H9 (cell line): ENCODE data around the gene MAPK7. TPM values are rescaled to one million over a fixed set of nuclear protein-coding genes. Genes with fewer than 3 reads are reported as not detected.

Experiments
- DNase-seq: peaks from one replicate; pipeline ENCODE4 v3.0.0-alpha.2; 2017
- H2AFZ ChIP-seq: one replicate; pipeline ENCODE4 v1.6.1; 2013; ENCODE audit warnings: mild to moderate bottlenecking, low read length, control low read depth, moderate library complexity
- H2AK5ac ChIP-seq: 2 replicates; pipeline ENCODE4 v1.6.1; 2013; ENCODE audit warnings: low read length, control low read depth, mixed read lengths; ENCODE audit not compliant: insufficient read length
- H2BK120ac ChIP-seq: one replicate; pipeline ENCODE4 v1.6.1; 2013; ENCODE audit warnings: low read depth, mild to moderate bottlenecking, low read length, control low read depth, inconsistent platforms; ENCODE audit not compliant: poor library complexity, severe bottlenecking
- H2BK12ac ChIP-seq: 2 replicates; pipeline ENCODE4 v1.6.1; 2013; ENCODE audit warnings: low read length, control low read depth, mixed read lengths, low read depth; ENCODE audit not compliant: insufficient read length
- H2BK15ac ChIP-seq: 2 replicates; pipeline ENCODE4 v1.6.1; 2013; ENCODE audit warnings: low read depth, low read length, control low read depth
- H2BK20ac ChIP-seq: one replicate; pipeline ENCODE4 v1.6.1; 2013; ENCODE audit warnings: low read depth, mild to moderate bottlenecking, low read length, control low read depth, inconsistent platforms; ENCODE audit not compliant: poor library complexity, severe bottlenecking
- H2BK5ac ChIP-seq: 2 replicates; pipeline ENCODE4 v1.6.1; 2013; ENCODE audit warnings: low read length, control low read depth, mixed read lengths; ENCODE audit not compliant: insufficient read length
- H3K14ac ChIP-seq: 2 replicates; pipeline ENCODE4 v1.6.1; 2013; ENCODE audit warnings: low read length, control low read depth; ENCODE audit not compliant: insufficient read depth
- H3K18ac ChIP-seq: 2 replicates; pipeline ENCODE4 v1.6.1; 2013; ENCODE audit warnings: low read depth, mild to moderate bottlenecking, mixed read lengths, low read length, control low read depth; ENCODE audit not compliant: insufficient read length
- H3K23ac ChIP-seq: 2 replicates; pipeline ENCODE4 v1.6.1; 2013; ENCODE audit warnings: low read length, control low read depth, mixed read lengths, low read depth; ENCODE audit not compliant: insufficient read length
- H3K23me2 ChIP-seq: 2 replicates; pipeline ENCODE4 v1.6.1; 2013; ENCODE audit warnings: low read depth, mild to moderate bottlenecking, mixed read lengths, low read length, control low read depth; ENCODE audit not compliant: insufficient read length, poor library complexity, severe bottlenecking
- H3K27ac ChIP-seq: 2 replicates; pipeline ENCODE4 v1.5.1; 2013; ENCODE audit warnings: low read length, control low read depth, mixed read lengths, low read depth; ENCODE audit not compliant: insufficient read length
- H3K27me3 ChIP-seq: 2 replicates; pipeline ENCODE4 v1.6.1; 2013; ENCODE audit warnings: low read length, control low read depth, inconsistent platforms; ENCODE audit not compliant: insufficient read depth
- H3K4ac ChIP-seq: 2 replicates; pipeline ENCODE4 v1.6.1; 2013; ENCODE audit warnings: low read depth, mild to moderate bottlenecking, control low read depth, inconsistent platforms, low read length, moderate library complexity
- H3K4me1 ChIP-seq: 2 replicates; pipeline ENCODE4 v1.6.1; 2013; ENCODE audit warnings: low read length, control low read depth, inconsistent platforms; ENCODE audit not compliant: insufficient read depth
- H3K4me2 ChIP-seq: 2 replicates; pipeline ENCODE4 v1.6.1; 2013; ENCODE audit warnings: low read length, control low read depth, mixed read lengths; ENCODE audit not compliant: insufficient read length, insufficient read depth
- H3K56ac ChIP-seq: 2 replicates; pipeline ENCODE4 v1.6.1; 2013; ENCODE audit warnings: low read depth, mild to moderate bottlenecking, mixed read lengths, low read length, control low read depth; ENCODE audit not compliant: insufficient read length
- H3K79me1 ChIP-seq: 2 replicates; pipeline ENCODE4 v1.6.1; 2013; ENCODE audit warnings: low read depth, mild to moderate bottlenecking, moderate library complexity, low read length, control low read depth, inconsistent platforms; ENCODE audit not compliant: insufficient read depth, poor library complexity, severe bottlenecking
- H3K79me2 ChIP-seq: 2 replicates; pipeline ENCODE4 v1.6.1; 2013; ENCODE audit warnings: low read length, control low read depth, inconsistent platforms; ENCODE audit not compliant: insufficient read depth
- H3K9ac ChIP-seq: 2 replicates; pipeline ENCODE4 v1.6.1; 2013; ENCODE audit warnings: low read length, control low read depth, mixed read lengths; ENCODE audit not compliant: insufficient read length; ENCODE audit errors: extremely low read depth
- H3K9me3 ChIP-seq: one replicate; pipeline ENCODE4 v1.6.1; 2013; ENCODE audit warnings: low read depth, low read length, inconsistent platforms; ENCODE audit not compliant: control insufficient read depth
- H3T11ph ChIP-seq: one replicate; pipeline ENCODE4 v1.6.1; 2013; ENCODE audit warnings: mild to moderate bottlenecking, low read length, control low read depth, inconsistent platforms
- H4K20me1 ChIP-seq: one replicate; pipeline ENCODE4 v1.6.1; 2013; ENCODE audit not compliant: control insufficient read depth, insufficient read length, insufficient read depth
- H4K5ac ChIP-seq: 2 replicates; pipeline ENCODE4 v1.6.1; 2013; ENCODE audit warnings: low read depth, mild to moderate bottlenecking, mixed read lengths, low read length, control low read depth; ENCODE audit not compliant: insufficient read length
- H4K8ac ChIP-seq: replicated peaks from 2 replicates; pipeline ENCODE4 v1.6.1; 2013; ENCODE audit warnings: low read length, control low read depth, mixed read lengths, low read depth; ENCODE audit not compliant: insufficient read length
- H4K91ac ChIP-seq: 2 replicates; pipeline ENCODE4 v1.6.1; 2013; ENCODE audit warnings: low read depth, mild to moderate bottlenecking, moderate library complexity, mixed read lengths, low read length, control low read depth; ENCODE audit not compliant: insufficient read length
- H3K27ac Mint-ChIP-seq, 3 experiments: 2 replicates in 2 of 3; 3 replicates in 1 of 3; pipeline ENCODE4 v1.8.0; 2020 to 2021; ENCODE audit warnings: mixed read lengths in 3 of 3, mild to moderate bottlenecking in 1 of 3, moderate library complexity in 1 of 3
- H3K27me3 Mint-ChIP-seq: 2 replicates; pipeline ENCODE4 v1.8.0; 2021; ENCODE audit warnings: low read depth, mild to moderate bottlenecking, moderate library complexity, mixed read lengths
- H3K36me3 Mint-ChIP-seq, 3 experiments: 2 replicates in 2 of 3; 3 replicates in 1 of 3; pipeline ENCODE4 v1.8.0; 2020 to 2021; ENCODE audit warnings: low read depth in 3 of 3, mixed read lengths in 3 of 3; ENCODE audit not compliant: insufficient read depth in 1 of 3
- H3K4me1 Mint-ChIP-seq, 2 experiments: 2 replicates each; pipeline ENCODE4 v1.8.0; 2020; ENCODE audit warnings: mixed read lengths in 2 of 2
- H3K4me3 Mint-ChIP-seq, 2 experiments: 2 replicates in 1 of 2; 3 replicates in 1 of 2; pipeline ENCODE4 v1.8.0; 2020 to 2021; ENCODE audit warnings: mild to moderate bottlenecking in 2 of 2, mixed read lengths in 2 of 2, moderate library complexity in 1 of 2
- H3K9me3 Mint-ChIP-seq, 2 experiments: 2 replicates in 1 of 2; 3 replicates in 1 of 2; pipeline ENCODE4 v1.8.0; 2020; ENCODE audit warnings: mild to moderate bottlenecking in 2 of 2, mixed read lengths in 2 of 2, moderate library complexity in 1 of 2
- WGBS: extraction: QIAGEN DNeasy Blood & Tissue Kit; methylation state at CpG from one replicate; pipeline ENCODE4 v1.1.7; 2013; ENCODE audit warnings: missing lambda C conversion rate, low lambda C conversion rate, mixed read lengths; ENCODE audit not compliant: insufficient read length; ENCODE audit errors: extremely low coverage; 5-methylcytosine and 5-hydroxymethylcytosine counted together
- total RNA-seq: library from RNA; stranded (reverse); gene quantifications from 2 replicates; pipeline ENCODE4 v1.2.1, GENCODE V29; 2021
- TF ChIP-seq, protein P1 (sequence below): fragments of 200-600 bp; sonication (generic); conservative IDR thresholded peaks from 3 replicates; pipeline ENCODE4 v1.8.0; 2021; ENCODE audit warnings: antibody characterized with exemption, mild to moderate bottlenecking

Gene MAPK7
- total RNA-seq, 1 experiment from 2014 or later: 43.8 TPM

DNA sequence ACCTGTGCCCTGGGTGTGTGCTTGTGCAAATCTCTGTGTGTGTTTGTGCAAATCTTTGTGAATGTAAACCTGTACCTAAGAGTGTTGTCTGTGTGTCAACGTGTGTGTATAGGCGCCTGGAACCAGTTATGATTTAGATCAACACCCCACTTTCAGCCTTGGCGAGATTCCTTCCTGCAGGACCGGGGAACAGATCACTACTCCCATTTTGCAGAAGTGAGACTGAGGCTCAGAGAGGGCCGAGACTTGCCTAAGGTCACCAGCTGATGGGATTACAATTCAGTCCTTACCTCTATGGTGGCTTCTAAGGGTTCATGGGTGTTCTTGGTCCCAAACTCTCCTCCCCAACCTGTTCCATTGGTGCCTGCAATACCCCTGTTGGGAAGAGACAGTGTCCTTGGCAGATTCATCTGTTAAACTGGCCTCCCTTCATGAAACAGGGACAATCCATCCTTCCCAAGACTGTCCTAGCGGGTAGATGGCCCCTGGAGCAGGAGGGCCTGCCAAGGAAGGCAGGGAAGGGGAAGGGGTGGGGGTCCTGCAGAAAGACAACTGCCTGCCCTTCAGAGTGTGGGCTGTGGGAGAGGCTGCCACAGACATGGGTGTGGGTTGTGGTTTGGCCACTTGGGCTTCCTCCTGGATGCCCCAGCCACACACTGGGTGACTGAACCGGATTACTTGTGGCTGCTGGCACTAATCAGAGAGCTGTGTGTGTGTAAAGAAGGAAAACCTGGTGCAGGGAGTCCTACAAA lies 6.9 kb upstream of the MAPK7 start:
- no peak overlapping the region for H2BK12ac ChIP-seq
- Mint-ChIP-seq H3K9me3 (no peaks in the 10 kb centered on the region; a peak in 1 of 5 replicates), H3K4me3 (no peak overlapping the region), H3K36me3 (peaks cover 0 to 9% (median 6%) of the 10 kb centered on the region in 3 experiments; a peak in 2 of 7 replicates), H3K4me1 (peaks cover 0 to 15% of the 10 kb centered on the region in 2 experiments; a peak in 3 of 4 replicates), H3K27ac (peak overlapping the region in 2 of 3 experiments; percentile 57 to 82; a peak in 4 of 7 replicates), H3K27me3 (no peaks in the 10 kb centered on the region)
- no peaks in the 10 kb centered on the region for H3K79me1 ChIP-seq
- no CpG with 5 or more reads among the region's 7 CpGs for WGBS
- H3K4ac ChIP-seq: no peak overlapping the region
- no peaks in the 10 kb centered on the region for H3K23me2 ChIP-seq
- no peak overlapping the region for H3K56ac ChIP-seq
- TF ChIP-seq, protein P1, sequence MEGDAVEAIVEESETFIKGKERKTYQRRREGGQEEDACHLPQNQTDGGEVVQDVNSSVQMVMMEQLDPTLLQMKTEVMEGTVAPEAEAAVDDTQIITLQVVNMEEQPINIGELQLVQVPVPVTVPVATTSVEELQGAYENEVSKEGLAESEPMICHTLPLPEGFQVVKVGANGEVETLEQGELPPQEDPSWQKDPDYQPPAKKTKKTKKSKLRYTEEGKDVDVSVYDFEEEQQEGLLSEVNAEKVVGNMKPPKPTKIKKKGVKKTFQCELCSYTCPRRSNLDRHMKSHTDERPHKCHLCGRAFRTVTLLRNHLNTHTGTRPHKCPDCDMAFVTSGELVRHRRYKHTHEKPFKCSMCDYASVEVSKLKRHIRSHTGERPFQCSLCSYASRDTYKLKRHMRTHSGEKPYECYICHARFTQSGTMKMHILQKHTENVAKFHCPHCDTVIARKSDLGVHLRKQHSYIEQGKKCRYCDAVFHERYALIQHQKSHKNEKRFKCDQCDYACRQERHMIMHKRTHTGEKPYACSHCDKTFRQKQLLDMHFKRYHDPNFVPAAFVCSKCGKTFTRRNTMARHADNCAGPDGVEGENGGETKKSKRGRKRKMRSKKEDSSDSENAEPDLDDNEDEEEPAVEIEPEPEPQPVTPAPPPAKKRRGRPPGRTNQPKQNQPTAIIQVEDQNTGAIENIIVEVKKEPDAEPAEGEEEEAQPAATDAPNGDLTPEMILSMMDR: no peak
- H3K18ac ChIP-seq: no peak overlapping the region
- no peak overlapping the region for H2BK5ac ChIP-seq
- peaks cover 2% of the 10 kb centered on the region; the same call in 1 of the 2 replicates for H3K4me1 ChIP-seq
- no peaks in the 10 kb centered on the region for H3K9me3 ChIP-seq
- H3K23ac ChIP-seq: no peak overlapping the region
- H4K20me1 ChIP-seq: no peaks in the 10 kb centered on the region
- H2BK120ac ChIP-seq: no peak overlapping the region
- no peak overlapping the region for H3K27ac ChIP-seq
- H2AFZ ChIP-seq: no peak overlapping the region
- H3K9ac ChIP-seq: no peak overlapping the region
- H2BK20ac ChIP-seq: no peak overlapping the region
- H2BK15ac ChIP-seq: no peak overlapping the region
- H4K5ac ChIP-seq: no peak overlapping the region
- H3K4me2 ChIP-seq: no peak overlapping the region
- H4K8ac ChIP-seq: no peak overlapping the region
- H3K14ac ChIP-seq: no peak overlapping the region
- no peak overlapping the region for H4K91ac ChIP-seq
- no peak overlapping the region for H3T11ph ChIP-seq
- DNase-seq: no peak
- no peak overlapping the region for H2AK5ac ChIP-seq
- H3K79me2 ChIP-seq: no peaks in the 10 kb centered on the region
- H3K27me3 ChIP-seq: no peaks in the 10 kb centered on the region
